PFSK-1 (cell line): ENCODE data around the gene DGUOK.

Source experiments
- POLR2AphosphoS5 ChIP-seq: IDR thresholded peaks from 2 replicates; pipeline ENCODE4 v1.6.1; 2012; ENCODE audit warnings: low read depth, mild to moderate bottlenecking, control low read depth, low read length, moderate library complexity
- SIN3A ChIP-seq: IDR thresholded peaks from 2 replicates; pipeline ENCODE4 v1.6.1; 2012; ENCODE audit warnings: mild to moderate bottlenecking, low read length, moderate library complexity, borderline replicate concordance; ENCODE audit not compliant: insufficient read depth
- TAF1 ChIP-seq: IDR thresholded peaks from 2 replicates; pipeline ENCODE4 v1.6.1; 2012; ENCODE audit warnings: low read length, control low read depth, borderline replicate concordance; ENCODE audit not compliant: insufficient read depth

DNA sequence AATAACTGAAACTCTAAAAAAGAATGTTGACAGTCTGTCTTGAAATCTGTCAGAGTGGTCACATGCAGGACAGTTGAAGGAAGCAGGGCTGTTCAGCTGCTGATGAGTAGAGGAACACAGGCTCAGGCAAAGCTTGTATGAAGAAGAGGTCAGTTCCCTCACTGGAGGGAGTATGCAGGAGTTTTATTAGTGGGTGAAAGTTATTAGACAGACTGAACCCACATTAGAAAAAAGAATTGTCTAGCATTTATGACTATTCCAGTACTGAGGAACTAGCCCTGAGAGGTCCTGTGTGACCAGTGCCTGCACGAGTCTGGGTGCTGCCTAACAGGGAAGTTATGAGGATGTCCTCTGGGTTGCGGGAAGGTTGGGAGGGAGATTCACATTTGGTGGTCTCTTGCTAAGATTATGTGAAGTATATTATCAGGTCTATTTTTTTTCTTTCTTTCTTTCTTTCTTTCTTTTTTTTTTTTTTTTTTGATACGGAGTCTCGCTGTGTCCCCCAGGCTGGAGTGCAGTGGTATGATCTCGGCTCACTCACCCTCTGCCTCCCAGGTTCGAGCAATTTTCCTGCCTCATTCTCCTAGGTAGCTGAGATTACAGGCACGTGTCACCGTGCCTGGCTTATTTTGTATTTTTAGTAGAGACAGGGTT lies 67.6 kb downstream of the DGUOK start:
- TF ChIP-seq POLR2AphosphoS5 (no peak), TAF1 (no peak), SIN3A (no peak)
